ENCODE results near the gene TMEM212.
A peak's percentile ranks its signal among the peaks of the same experiment; 100 is the strongest.

The TMEM212 gene

GRCh38 chr3:171862392-171862791 is 19.2 kb downstream of the TMEM212 start:
- no peak for DNase-seq

- DNase-seq, result no peak
These were observed 19.9 kb downstream of the TMEM212 start for GRCh38 chr3:171862993-171863521.

GRCh38 chr3:171863920-171864319 is 20.8 kb downstream of the TMEM212 start:
- no peak for DNase-seq

- DNase-seq, result no peak
These were observed 22.2 kb downstream of the TMEM212 start for GRCh38 chr3:171865191-171865865.

GRCh38 chr3:171867981-171868380 is 24.8 kb downstream of the TMEM212 start:
- no peak for DNase-seq

- no peak for DNase-seq
These were observed 28.5 kb downstream of the TMEM212 start for GRCh38 chr3:171871392-171872274.

GRCh38 chr3:171873580-171873979 is 30.4 kb downstream of the TMEM212 start:
- DNase-seq, result no peak

- no peak for DNase-seq
These were observed 31.1 kb downstream of the TMEM212 start for GRCh38 chr3:171874251-171874681.

GRCh38 chr3:171874879-171875278 is 31.7 kb downstream of the TMEM212 start:
- DNase-seq, result no peak

- DNase-seq, result no peak
These were observed 32.8 kb downstream of the TMEM212 start for GRCh38 chr3:171875923-171876412.

- no peak for DNase-seq
These were observed 33.6 kb downstream of the TMEM212 start for GRCh38 chr3:171876680-171877147.

GRCh38 chr3:171878461-171879225 is 35.5 kb downstream of the TMEM212 start:
- DNase-seq, result no peak

GRCh38 chr3:171879472-171879871 is 36.3 kb downstream of the TMEM212 start:
- DNase-seq, result no peak

- DNase-seq, result no peak
These were observed 37.1 kb downstream of the TMEM212 start for GRCh38 chr3:171880101-171880870.

- peak; percentile 83 for DNase-seq
These were observed 38.1 kb downstream of the TMEM212 start for GRCh38 chr3:171881251-171881650.

- no peak for DNase-seq
These were observed 40.2 kb downstream of the TMEM212 start for GRCh38 chr3:171883257-171883892.

GRCh38 chr3:171883893-171884279 is 40.7 kb downstream of the TMEM212 start:
- DNase-seq, result no peak

GRCh38 chr3:171888466-171888865 is 45.3 kb downstream of the TMEM212 start:
- DNase-seq, result no peak

- DNase-seq, result no peak
These were observed 47.2 kb downstream of the TMEM212 start for GRCh38 chr3:171890398-171890797.

GRCh38 chr3:171892457-171892856 is 49.3 kb downstream of the TMEM212 start:
- DNase-seq, result no peak

GRCh38 chr3:171895291-171895690 is 52.1 kb downstream of the TMEM212 start:
- DNase-seq, result no peak

- DNase-seq, result no peak
These were observed 52.8 kb downstream of the TMEM212 start for GRCh38 chr3:171895900-171896299.

Data from NCI-H187 treated with DMSO at 0.1 percent for 48 hours (cell line).